BLaER1 treated with 17β-estradiol and CSF1 and Interleukin-3, amounts not matched to agents 10 nM and 100 nM (cell line): ENCODE measurements around the gene PTPRN2.
"Not testable (repeated sequence)": the region's sequence is repeated elsewhere in the genome, so short reads cannot be mapped to it uniquely, and the experiment has no call there.

Source experiments
- H3K27ac ChIP-seq, 11 experiments: shearing (Covaris generic); formaldehyde crosslinking; 2 replicates each; pipeline ENCODE4 v1.8.1; 2022
- H3K27me3 ChIP-seq, 11 experiments: shearing (Covaris generic); formaldehyde crosslinking; 2 replicates each; pipeline ENCODE4 v1.8.1; 2022
- H3K36me3 ChIP-seq, 11 experiments: shearing (Covaris generic); formaldehyde crosslinking; 2 replicates each; pipeline ENCODE4 v1.8.1; 2022
- H3K4me1 ChIP-seq, 10 experiments: shearing (Covaris generic); formaldehyde crosslinking; 2 replicates each; pipeline ENCODE4 v1.8.1; 2022
- H3K4me2 ChIP-seq, 11 experiments: shearing (Covaris generic); formaldehyde crosslinking; 2 replicates each; pipeline ENCODE4 v1.8.1; 2022
- H3K4me3 ChIP-seq, 10 experiments: shearing (Covaris generic); formaldehyde crosslinking; 2 replicates each; pipeline ENCODE4 v1.8.1; 2022
- H3K9ac ChIP-seq, 11 experiments: shearing (Covaris generic); formaldehyde crosslinking; 2 replicates each; pipeline ENCODE4 v1.8.1; 2022
- H3K9me3 ChIP-seq, 11 experiments: shearing (Covaris generic); formaldehyde crosslinking; replicated peaks in 1 of 11; 2 replicates each; pipeline ENCODE4 v1.8.1; 2022
- H4K20me1 ChIP-seq, 11 experiments: shearing (Covaris generic); formaldehyde crosslinking; 2 replicates each; pipeline ENCODE4 v1.8.1; 2022
- Cebpa-rat ChIP-seq, 11 experiments: shearing (Covaris generic); IDR thresholded peaks; 2 replicates each; pipeline ENCODE4 v1.8.1; 2022

PTPRN2 gene

DNA sequence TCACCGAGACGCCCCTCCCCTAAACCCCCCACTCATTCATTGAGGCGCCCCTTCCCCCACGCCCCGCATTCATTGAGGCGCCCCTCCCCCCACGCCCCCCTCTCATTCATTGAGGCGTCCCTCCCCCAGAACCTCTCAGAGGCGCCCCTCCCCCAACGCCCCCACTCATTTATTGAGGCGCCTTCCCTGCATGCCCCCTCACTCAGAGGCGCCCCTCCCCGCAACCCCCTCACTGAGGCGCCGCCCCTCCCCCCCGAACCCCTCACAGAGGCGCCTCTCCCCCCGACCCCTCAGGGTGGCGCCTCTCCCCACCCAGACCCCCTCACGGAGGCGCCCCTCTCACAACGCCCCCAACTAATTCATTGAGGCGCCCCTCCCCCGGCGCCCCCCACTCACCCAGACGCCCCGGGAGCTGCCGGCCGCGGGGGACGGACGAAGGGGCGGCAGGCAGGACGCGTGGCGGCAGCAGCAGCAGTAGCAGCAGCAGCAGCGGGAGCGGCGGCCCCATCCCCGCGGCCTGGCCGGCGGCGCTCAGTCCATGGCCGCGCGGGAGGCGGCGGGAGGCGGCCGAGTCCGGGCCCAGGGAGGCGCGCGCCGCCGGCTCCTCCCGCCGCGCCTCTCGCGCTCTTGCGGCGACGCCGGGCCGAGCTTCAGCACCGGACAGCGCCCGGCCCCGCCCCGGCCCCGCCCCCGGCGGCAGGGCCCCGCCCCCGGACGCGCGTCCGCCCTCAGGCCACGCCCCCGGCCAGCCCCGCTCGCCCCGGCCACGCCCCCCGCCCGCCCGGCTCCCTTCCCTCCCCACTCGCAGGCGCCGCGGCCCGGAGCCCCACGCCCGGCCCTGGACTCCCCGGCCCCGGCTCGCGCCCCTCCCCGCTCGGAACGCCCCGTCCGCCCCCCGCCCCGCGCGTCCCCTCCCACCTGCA lies at the start of gene PTPRN2:
TSS of gene PTPRN2 (minus strand) at position 662 of the 923 bp plus-strand sequence.
- Histone ChIP-seq H3K27ac (no peak within 1 kb of the TSS), H3K4me1 (peaks cover 0 to 3% (median 0%) of the 10 kb centered on the region in 10 experiments; a peak in 2 of 20 replicates), H3K9ac (no peak within 1 kb of the TSS), H3K9me3 (0 out of 22 replicates have a peak, but pooled peaks cover 0 to 6% (median 0%) of the 10 kb centered on the region in 11 experiments), H3K4me2 (peak within 1 kb of the TSS; percentile 69 to 90 (median 79); a peak in 20 of 22 replicates), H3K36me3 (no peaks in the 10 kb centered on the region), H3K27me3 (peaks cover 27 to 41% (median 32%) of the 10 kb centered on the region in 11 experiments), H4K20me1 (peaks cover 0 to 8% (median 0%) of the 10 kb centered on the region in 11 experiments; a peak in 4 of 22 replicates), H3K4me3 (peak within 1 kb of the TSS in 7 of 10 experiments; percentile 38 to 62 (median 46); a peak in 11 of 20 replicates)
- TF ChIP-seq Cebpa-rat (IDR thresholded peaks at IDR 0.05) = no peak

DNA sequence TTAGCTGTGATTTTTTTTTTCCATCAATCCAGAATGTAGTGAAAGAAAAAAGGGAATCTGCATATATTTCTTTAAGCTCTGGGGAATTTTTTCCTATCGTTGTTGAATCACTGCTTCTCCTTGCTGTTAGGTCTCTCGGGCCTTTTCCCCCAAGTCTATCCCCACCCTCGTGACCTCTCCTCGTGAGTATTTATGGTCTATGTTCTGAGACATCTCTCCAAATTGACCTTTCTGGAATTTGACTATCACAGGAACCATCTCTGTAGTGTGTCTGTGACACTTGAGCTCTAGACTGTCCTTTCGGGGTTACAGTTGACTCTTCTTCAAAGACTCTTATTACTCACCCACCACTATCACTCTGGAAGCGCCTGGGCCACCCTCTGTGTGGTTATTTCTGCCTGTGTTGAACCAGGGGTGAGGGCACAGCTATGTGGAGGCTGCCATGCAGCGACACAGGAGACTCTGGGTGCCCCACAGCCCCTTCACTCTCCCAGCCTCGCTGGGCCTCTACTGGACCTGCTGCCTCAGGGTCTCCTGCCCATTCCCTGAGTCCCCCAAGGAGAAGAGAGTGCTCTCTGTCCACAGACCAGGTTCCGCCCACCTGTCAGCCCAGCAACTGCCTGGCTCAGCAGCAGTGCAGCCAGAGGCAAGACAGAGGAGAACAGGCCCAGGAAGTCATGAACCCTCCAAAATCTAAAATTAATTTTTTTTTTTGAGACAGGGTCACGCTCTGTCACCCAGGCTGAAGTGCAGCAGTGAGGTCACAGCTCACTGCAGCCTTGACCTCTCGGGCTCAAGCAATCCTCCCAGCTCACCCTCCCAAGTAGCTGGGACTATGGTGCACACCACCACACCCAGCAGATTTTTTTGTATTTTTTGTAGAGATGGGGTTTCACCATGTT lies 45.7 kb upstream of the PTPRN2 start:
- Histone ChIP-seq H3K27ac (peak overlapping the region in 8 of 11 experiments; percentile 14 to 73 (median 58); a peak in 14 of 22 replicates), H4K20me1 (peaks cover 0 to 3% (median 0%) of the 10 kb centered on the region in 11 experiments; a peak in 1 of 22 replicates), H3K9me3 (peaks cover 0 to 20% (median 0%) of the 10 kb centered on the region in 11 experiments; a peak in 5 of 22 replicates), H3K4me1 (peaks cover 7 to 56% (median 41%) of the 10 kb centered on the region in 10 experiments), H3K9ac (peak overlapping the region in 6 of 11 experiments; percentile 12 to 70 (median 48); a peak in 7 of 22 replicates), H3K4me3 (peak overlapping the region in 2 of 10 experiments; percentile 7 to 30; a peak in 3 of 20 replicates), H3K36me3 (peaks cover 28 to 70% (median 56%) of the 10 kb centered on the region in 11 experiments), H3K27me3 (no peaks in the 10 kb centered on the region), H3K4me2 (peak overlapping the region; percentile 18 to 92 (median 83))
- TF ChIP-seq Cebpa-rat (IDR thresholded peaks at IDR 0.05) = no peak

DNA sequence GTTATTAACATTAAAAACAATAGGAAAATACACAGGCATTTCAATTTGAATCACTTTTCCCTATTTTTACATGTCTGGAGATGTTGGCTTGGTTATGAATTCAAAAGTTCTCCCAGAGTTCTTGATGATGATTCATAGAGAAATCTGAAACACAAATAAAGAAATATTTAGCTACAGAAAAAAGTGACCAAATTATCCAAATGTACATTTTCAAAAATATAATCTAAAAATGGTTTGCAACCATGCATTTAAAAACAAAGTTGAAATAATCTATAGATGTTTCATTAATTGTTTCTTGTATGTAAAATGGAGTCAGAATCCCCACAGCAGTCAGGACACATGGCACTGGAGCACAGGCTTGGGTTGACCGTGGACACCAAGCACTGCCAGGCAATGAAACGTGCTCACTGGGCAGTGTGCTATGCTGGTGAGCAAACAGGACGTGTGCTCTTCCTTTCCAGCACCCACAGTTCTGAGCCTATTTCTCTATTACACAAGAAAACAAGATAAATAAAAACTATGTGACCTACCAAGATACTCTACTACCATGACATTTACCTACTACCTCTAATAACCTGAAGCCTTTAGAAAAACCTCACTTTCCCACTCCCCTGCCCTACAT lies 44.1 kb upstream of the PTPRN2 start:
- H4K20me1 ChIP-seq = peaks cover 0 to 3% (median 0%) of the 10 kb centered on the region in 11 experiments; a peak in 1 of 22 replicates
- H3K36me3 ChIP-seq = peaks cover 26 to 70% (median 53%) of the 10 kb centered on the region in 11 experiments
- H3K27me3 ChIP-seq = no peaks in the 10 kb centered on the region
- no peak for TF ChIP-seq Cebpa-rat (IDR thresholded peaks at IDR 0.05)
- no peak overlapping the region for H3K4me3 ChIP-seq
- peak overlapping the region in 8 of 11 experiments; percentile 4 to 92 (median 84); a peak in 12 of 22 replicates for H3K4me2 ChIP-seq
- peaks cover 7 to 59% (median 43%) of the 10 kb centered on the region in 10 experiments for H3K4me1 ChIP-seq
- H3K27ac ChIP-seq = no peak overlapping the region
- H3K9me3 ChIP-seq = peaks cover 0 to 22% (median 5%) of the 10 kb centered on the region in 11 experiments; a peak in 6 of 22 replicates
- H3K9ac ChIP-seq = no peak overlapping the region

DNA sequence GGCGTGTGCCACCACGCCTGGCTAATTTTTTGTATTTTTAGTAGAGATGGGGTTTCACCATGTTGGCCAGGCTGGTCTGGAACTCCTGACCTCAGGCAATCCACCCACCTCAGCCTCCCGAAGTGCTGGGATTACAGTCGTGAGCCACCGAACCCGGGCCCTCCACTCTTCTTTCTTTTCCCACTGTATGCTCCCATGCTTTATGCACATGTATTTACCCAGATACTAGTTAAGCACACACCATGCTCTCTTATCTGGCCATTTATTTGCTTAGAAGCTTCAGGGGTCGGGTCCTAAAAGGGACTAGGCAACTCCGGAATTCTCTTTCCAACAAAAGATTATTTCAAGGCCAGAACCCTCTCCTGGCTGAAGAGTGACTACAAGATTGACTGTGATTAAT lies 38.7 kb upstream of the PTPRN2 start:
- peaks cover 0 to 22% (median 9%) of the 10 kb centered on the region in 11 experiments; a peak in 6 of 22 replicates for H3K9me3 ChIP-seq
- H3K27ac ChIP-seq = peak overlapping the region in 8 of 11 experiments; percentile 36 to 65 (median 54); a peak in 12 of 22 replicates
- H3K4me3 ChIP-seq = 0 out of 20 replicates have a peak overlapping the region, but pooled peaks of 1 of the 10 experiments have one; percentile 9
- not testable (repeated sequence) for H3K27me3 ChIP-seq, H4K20me1 ChIP-seq
- H3K36me3 ChIP-seq = peaks cover 26 to 68% (median 52%) of the 10 kb centered on the region in 11 experiments
- peak overlapping the region; percentile 56 to 73 (median 61) for H3K4me2 ChIP-seq
- H3K9ac ChIP-seq = peak overlapping the region in 2 of 11 experiments; percentile 18 to 40; a peak in 2 of 22 replicates
- H3K4me1 ChIP-seq = peaks cover 14 to 31% (median 27%) of the 10 kb centered on the region in 10 experiments

DNA sequence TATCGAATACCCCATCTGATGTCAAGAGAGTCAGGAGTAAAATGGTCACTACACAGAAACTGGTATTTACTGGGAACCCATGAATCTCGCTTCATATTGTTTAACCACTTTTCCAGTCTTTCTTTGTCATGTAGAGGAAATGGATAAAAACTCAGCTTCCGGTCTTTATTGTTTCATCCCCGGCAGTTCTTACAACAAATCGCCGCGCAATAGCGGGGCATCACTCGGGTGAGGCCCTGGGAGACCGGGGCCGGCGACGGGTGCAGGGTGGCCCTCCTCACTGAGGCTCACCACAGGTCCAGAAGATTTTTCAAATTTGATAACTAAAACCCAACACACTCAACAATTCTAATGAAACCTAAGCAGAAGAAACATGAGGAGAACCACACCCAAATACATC lies 35.6 kb upstream of the PTPRN2 start:
- H4K20me1 ChIP-seq = no peaks in the 10 kb centered on the region
- H3K4me2 ChIP-seq = peak overlapping the region in 3 of 11 experiments; percentile 1 to 26 (median 13); a peak in 1 of 22 replicates
- H3K9me3 ChIP-seq = peaks cover 0 to 11% (median 0%) of the 10 kb centered on the region in 11 experiments; a peak in 4 of 22 replicates
- H3K4me1 ChIP-seq = peaks cover 14 to 28% (median 20%) of the 10 kb centered on the region in 10 experiments
- H3K4me3 ChIP-seq = no peak overlapping the region
- no peak for TF ChIP-seq Cebpa-rat (IDR thresholded peaks at IDR 0.05)
- no peak overlapping the region for H3K9ac ChIP-seq
- H3K36me3 ChIP-seq = peaks cover 5 to 52% (median 35%) of the 10 kb centered on the region in 11 experiments; a peak in 19 of 22 replicates
- no peak overlapping the region for H3K27ac ChIP-seq
- H3K27me3 ChIP-seq = no peaks in the 10 kb centered on the region

DNA sequence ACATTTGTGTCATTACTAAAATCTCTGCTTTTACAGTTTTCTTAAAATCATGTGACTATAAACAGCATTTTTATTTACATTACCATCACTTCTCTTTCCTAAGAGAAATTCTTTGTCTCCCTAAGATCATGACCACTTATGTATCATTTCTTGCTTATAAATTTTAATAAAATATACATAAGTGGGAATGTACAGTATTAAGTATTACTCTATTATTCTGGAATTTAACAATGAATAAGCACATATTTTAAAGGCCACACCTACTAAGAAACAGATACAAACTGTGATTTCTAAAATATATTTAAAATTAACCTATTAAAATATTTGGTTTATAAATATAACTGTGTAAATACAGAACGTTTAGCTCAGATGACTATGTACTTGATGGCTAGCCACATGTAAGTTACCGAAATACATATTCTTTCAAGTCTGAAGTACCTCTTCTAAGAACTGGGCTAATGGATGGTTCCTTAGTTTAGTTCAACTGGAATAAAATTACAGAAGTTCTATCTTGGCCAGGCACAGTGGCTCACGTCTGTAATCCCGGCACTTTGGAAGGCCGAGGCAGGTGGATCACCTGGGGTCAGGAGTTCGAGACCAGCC lies 33.3 kb upstream of the PTPRN2 start:
- Histone ChIP-seq H3K4me3 (no peak overlapping the region), H3K9me3 (no peaks in the 10 kb centered on the region), H3K4me1 (peaks cover 8 to 17% (median 12%) of the 10 kb centered on the region in 10 experiments), H4K20me1 (no peaks in the 10 kb centered on the region), H3K9ac (no peak overlapping the region), H3K27me3 (no peaks in the 10 kb centered on the region), H3K27ac (no peak overlapping the region), H3K4me2 (no peak overlapping the region), H3K36me3 (peaks cover 0 to 42% (median 23%) of the 10 kb centered on the region in 11 experiments; a peak in 15 of 22 replicates)
- no peak for TF ChIP-seq Cebpa-rat (IDR thresholded peaks at IDR 0.05)

DNA sequence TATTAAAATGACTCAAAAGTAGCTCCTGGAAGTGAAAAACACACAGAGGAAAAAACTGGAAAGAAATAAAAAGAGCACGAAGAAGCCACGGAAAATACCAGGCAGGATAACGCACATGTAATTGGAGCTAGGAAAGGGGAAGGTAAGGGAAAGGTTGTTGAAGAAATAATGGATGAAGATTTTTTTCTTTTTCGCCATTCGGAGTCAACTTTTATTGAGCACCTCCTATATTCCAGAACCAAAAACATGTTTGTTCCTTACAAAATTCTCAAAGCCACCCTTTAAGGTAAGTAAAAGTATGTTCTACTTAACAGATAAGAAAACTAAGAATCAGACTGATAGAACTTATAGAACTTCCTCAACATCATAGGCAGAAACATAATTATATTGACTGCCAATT lies 32.8 kb upstream of the PTPRN2 start:
- H3K4me2 ChIP-seq = no peak overlapping the region
- no peak overlapping the region for H3K9ac ChIP-seq
- TF ChIP-seq Cebpa-rat (IDR thresholded peaks at IDR 0.05) = no peak
- no peaks in the 10 kb centered on the region for H3K9me3 ChIP-seq
- peaks cover 3 to 12% (median 7%) of the 10 kb centered on the region in 10 experiments; a peak in 18 of 20 replicates for H3K4me1 ChIP-seq
- no peak overlapping the region for H3K27ac ChIP-seq
- no peak overlapping the region for H3K4me3 ChIP-seq
- no peaks in the 10 kb centered on the region for H4K20me1 ChIP-seq
- H3K36me3 ChIP-seq = peaks cover 0 to 42% (median 23%) of the 10 kb centered on the region in 11 experiments; a peak in 15 of 22 replicates
- no peaks in the 10 kb centered on the region for H3K27me3 ChIP-seq
